Liver (tissue), 3 donors: Measurements from ENCODE around the gene PRR5L.

Source experiments
- ATF3 ChIP-seq: IDR thresholded peaks from 2 replicates; pipeline ENCODE4 v1.6.1; 2016; ENCODE audit warnings: antibody characterized with exemption
- CTCF ChIP-seq: fragments of 150-350 bp; IDR thresholded peaks from 2 replicates; pipeline ENCODE4 v1.5.1; 2017; ENCODE audit warnings: improper control_type of control experiment, low read depth, low read length; ENCODE audit not compliant: missing input control
- EGR1 ChIP-seq, 2 donors: IDR thresholded peaks; 2 replicates each; pipeline ENCODE4 v1.6.1; 2016 to 2018; ENCODE audit warnings: antibody characterized with exemption in 2 of 2, low read depth in 2 of 2
- FOXA2 ChIP-seq: IDR thresholded peaks from 2 replicates; pipeline ENCODE4 v1.6.1; 2016; ENCODE audit warnings: antibody characterized with exemption
- GABPA ChIP-seq, 2 donors: IDR thresholded peaks in 1 of 2; conservative IDR thresholded peaks in 1 of 2; 2 replicates each; pipeline ENCODE4 v1.6.1; 2016; ENCODE audit warnings: antibody characterized with exemption in 2 of 2, mild to moderate bottlenecking in 1 of 2, moderate library complexity in 1 of 2
- MAX ChIP-seq: IDR thresholded peaks from 2 replicates; pipeline ENCODE4 v1.6.1; 2016; ENCODE audit warnings: antibody characterized with exemption
- NR2F2 ChIP-seq: IDR thresholded peaks from 2 replicates; pipeline ENCODE4 v1.6.1; 2016; ENCODE audit warnings: antibody characterized with exemption
- RAD21 ChIP-seq, 2 donors: IDR thresholded peaks; 2 replicates each; pipeline ENCODE4 v1.6.1; 2016; ENCODE audit warnings: antibody characterized with exemption in 2 of 2, mild to moderate bottlenecking in 2 of 2
- REST ChIP-seq: IDR thresholded peaks from 2 replicates; pipeline ENCODE4 v1.6.1; 2016; ENCODE audit warnings: antibody characterized with exemption, mild to moderate bottlenecking
- RXRA ChIP-seq, 2 donors: IDR thresholded peaks; 2 replicates each; pipeline ENCODE4 v1.6.1; 2017 to 2018; ENCODE audit warnings: antibody characterized with exemption in 2 of 2, mild to moderate bottlenecking in 1 of 2
- SP1 ChIP-seq: IDR thresholded peaks from 2 replicates; pipeline ENCODE4 v1.6.1; 2018; ENCODE audit warnings: antibody characterized with exemption, mild to moderate bottlenecking
- TAF1 ChIP-seq: conservative IDR thresholded peaks from 2 replicates; pipeline ENCODE4 v1.6.1; 2016; ENCODE audit warnings: antibody characterized with exemption, mild to moderate bottlenecking
- ZBTB33 ChIP-seq: IDR thresholded peaks from 2 replicates; pipeline ENCODE4 v1.6.1; 2016; ENCODE audit warnings: antibody characterized with exemption
- donor health status: healthy.
- donor health status: healthy.

- no peak for TF ChIP-seq CTCF
- TF ChIP-seq RXRA (IDR thresholded peaks at IDR 0.05): no peak
- TF ChIP-seq TAF1: no peak
- TF ChIP-seq RAD21 (IDR thresholded peaks at IDR 0.05): no peak
- no peak for TF ChIP-seq REST
- TF ChIP-seq MAX: no peak
- TF ChIP-seq ATF3: no peak
- no peak for TF ChIP-seq NR2F2
- TF ChIP-seq GABPA (IDR thresholded peaks at IDR 0.05 in 1 of 2, conservative IDR thresholded peaks at IDR 0.05 in 1 of 2): no peak
- no peak for TF ChIP-seq EGR1 (IDR thresholded peaks at IDR 0.05; ENCODE audit: low read depth in 2 of 2)
- TF ChIP-seq ZBTB33: no peak
- no peak for TF ChIP-seq FOXA2
- no peak for TF ChIP-seq SP1
These were observed 54.0 kb downstream of the PRR5L start for GRCh38 chr11:36350137-36350513.
